Pulmonary artery endothelial cell (primary cell): ENCODE measurements around the gene FBXW5. TPM values are rescaled to one million over a fixed set of nuclear protein-coding genes. Genes with fewer than 3 reads are reported as not detected.

Experiments used
- DNase-seq: peaks from one replicate; pipeline ENCODE4 v3.0.0-alpha.2; 2011; ENCODE audit warnings: low read depth, low spot score
- total RNA-seq: library from RNA; depleted of rRNA; stranded (reverse); fragments of >200 nt; gene quantifications from 2 replicates; pipeline ENCODE4 v1.2.3, GENCODE V29; 2014

FBXW5 gene
- 171 and 182 TPM in 2 replicates for total RNA-seq

- peak; percentile 60 for DNase-seq
Measured at GRCh38 chr9:136944519-136945332, at the start of gene FBXW5, which contains the start of gene C8G. Gene FBXW5, minus strand, starts transcription at chr9:136944738. Its CDS starts 655 bp downstream, at chr9:136944083. Gene C8G, plus strand, starts transcription at chr9:136945243. Its CDS starts 78 bp downstream, at chr9:136945321.

GRCh38 chr9:136992819-136993369 lies 48.4 kb upstream of the FBXW5 start:
- DNase-seq: no peak

GRCh38 chr9:136991993-136992818 lies 47.7 kb upstream of the FBXW5 start, which contains the start of gene PAXX:
Gene PAXX, plus strand, starts transcription at chr9:136992422. Its CDS starts 22 bp downstream, at chr9:136992444.
- peak; percentile 57 for DNase-seq

- no peak for DNase-seq
Measured at GRCh38 chr9:136990242-136990911, 45.8 kb upstream of the FBXW5 start.

GRCh38 chr9:136988872-136989271 lies 44.3 kb upstream of the FBXW5 start:
- no peak for DNase-seq

- DNase-seq: no peak
Measured at GRCh38 chr9:136985853-136986252, 41.3 kb upstream of the FBXW5 start.

GRCh38 chr9:136985027-136985602 lies 40.6 kb upstream of the FBXW5 start:
- no peak for DNase-seq

- no peak for DNase-seq
Measured at GRCh38 chr9:136984464-136985026, 40.0 kb upstream of the FBXW5 start.

- DNase-seq: no peak
Measured at GRCh38 chr9:136983656-136984314, 39.2 kb upstream of the FBXW5 start.

GRCh38 chr9:136983167-136983566 lies 38.6 kb upstream of the FBXW5 start:
- no peak for DNase-seq

GRCh38 chr9:136982232-136983051 lies 37.9 kb upstream of the FBXW5 start, which contains the start of gene LCNL1:
Gene LCNL1, plus strand, starts transcription at chr9:136982993. Its CDS starts 594 bp downstream, at chr9:136983587.
- no peak for DNase-seq

- no peak for DNase-seq
Measured at GRCh38 chr9:136981588-136982231, 37.2 kb upstream of the FBXW5 start.

GRCh38 chr9:136980669-136981478 lies 36.3 kb upstream of the FBXW5 start:
- DNase-seq: no peak

- no peak for DNase-seq
Measured at GRCh38 chr9:136979769-136980587, 35.4 kb upstream of the FBXW5 start.

GRCh38 chr9:136978865-136979544 lies 34.5 kb upstream of the FBXW5 start:
- DNase-seq: no peak
